ENCODE measurements around the gene UBB. TPM values are rescaled to one million over a fixed set of nuclear protein-coding genes. Genes with fewer than 3 reads are reported as not detected.

UBB gene
- total RNA-seq, 1 donor from 2014 or later = 820 TPM

DNA sequence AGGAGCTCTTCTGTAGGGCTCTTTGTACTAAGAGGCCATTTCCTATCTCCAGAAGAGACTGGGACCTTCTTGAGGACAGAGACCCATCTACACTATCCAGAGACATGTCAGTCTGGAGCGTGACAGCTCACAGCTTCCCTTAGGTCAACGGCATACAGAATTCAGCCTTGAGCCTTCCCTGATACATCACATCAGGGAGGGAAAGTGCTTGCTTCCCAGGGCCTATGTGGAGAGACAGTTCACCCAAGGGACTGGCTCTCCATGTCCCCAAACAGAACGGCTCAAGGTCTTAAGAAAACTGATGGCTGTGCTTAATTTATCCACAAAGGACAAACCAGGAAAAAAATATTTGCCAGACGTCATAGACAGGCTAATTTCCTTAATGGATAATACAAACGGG is 35.3 kb upstream of the UBB start:
- H3K27me3 ChIP-seq (ENCODE audit: control insufficient read depth, insufficient read depth, low read length) = no peaks in the 10 kb centered on the region
- no peak overlapping the region for H3K4me3 ChIP-seq (ENCODE audit: low read depth, low read length)
- no peaks in the 10 kb centered on the region for H3K36me3 ChIP-seq (ENCODE audit: control insufficient read depth, insufficient read depth, low read length)
- TF ChIP-seq, protein P1, sequence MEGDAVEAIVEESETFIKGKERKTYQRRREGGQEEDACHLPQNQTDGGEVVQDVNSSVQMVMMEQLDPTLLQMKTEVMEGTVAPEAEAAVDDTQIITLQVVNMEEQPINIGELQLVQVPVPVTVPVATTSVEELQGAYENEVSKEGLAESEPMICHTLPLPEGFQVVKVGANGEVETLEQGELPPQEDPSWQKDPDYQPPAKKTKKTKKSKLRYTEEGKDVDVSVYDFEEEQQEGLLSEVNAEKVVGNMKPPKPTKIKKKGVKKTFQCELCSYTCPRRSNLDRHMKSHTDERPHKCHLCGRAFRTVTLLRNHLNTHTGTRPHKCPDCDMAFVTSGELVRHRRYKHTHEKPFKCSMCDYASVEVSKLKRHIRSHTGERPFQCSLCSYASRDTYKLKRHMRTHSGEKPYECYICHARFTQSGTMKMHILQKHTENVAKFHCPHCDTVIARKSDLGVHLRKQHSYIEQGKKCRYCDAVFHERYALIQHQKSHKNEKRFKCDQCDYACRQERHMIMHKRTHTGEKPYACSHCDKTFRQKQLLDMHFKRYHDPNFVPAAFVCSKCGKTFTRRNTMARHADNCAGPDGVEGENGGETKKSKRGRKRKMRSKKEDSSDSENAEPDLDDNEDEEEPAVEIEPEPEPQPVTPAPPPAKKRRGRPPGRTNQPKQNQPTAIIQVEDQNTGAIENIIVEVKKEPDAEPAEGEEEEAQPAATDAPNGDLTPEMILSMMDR (IDR thresholded peaks at IDR 0.05; ENCODE audit: insufficient read depth, low read length, poor library complexity, severe bottlenecking) = no peak
- DNase-seq (ENCODE audit: low read depth) = no peak

DNA sequence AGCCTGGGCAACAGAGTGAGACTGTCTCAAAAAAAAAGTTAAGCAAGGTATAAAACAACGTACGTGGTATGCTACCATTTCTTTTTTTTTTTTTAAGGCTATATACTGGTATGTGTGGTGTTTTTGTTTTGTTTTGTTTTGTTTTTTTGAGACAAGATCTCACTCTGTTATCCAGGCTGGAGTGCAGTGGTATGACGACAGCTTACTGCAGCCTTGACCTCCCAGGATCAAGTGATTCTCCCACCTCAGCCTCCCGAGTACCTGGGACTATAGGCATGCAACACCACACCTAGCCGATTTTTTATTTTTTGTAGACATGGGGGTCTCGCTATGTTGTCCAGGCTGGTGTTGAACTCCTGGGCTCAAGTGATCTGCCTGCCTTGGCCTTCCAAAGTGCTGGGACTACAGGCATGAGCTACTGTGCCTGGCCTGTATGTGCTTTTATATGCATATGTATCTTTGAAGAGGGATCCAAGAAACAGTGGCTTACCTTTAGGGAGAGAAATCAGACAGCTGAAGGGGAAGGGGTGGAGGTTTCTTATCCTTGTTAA is 34.1 kb upstream of the UBB start:
- H3K36me3 ChIP-seq (ENCODE audit: control insufficient read depth, insufficient read depth, low read length) = no peaks in the 10 kb centered on the region
- DNase-seq (ENCODE audit: low read depth) = no peak
- no peak overlapping the region for H3K4me3 ChIP-seq (ENCODE audit: low read depth, low read length)
- no peaks in the 10 kb centered on the region for H3K27me3 ChIP-seq (ENCODE audit: control insufficient read depth, insufficient read depth, low read length)
- TF ChIP-seq, protein P1 (IDR thresholded peaks at IDR 0.05; ENCODE audit: insufficient read depth, low read length, poor library complexity, severe bottlenecking) = no peak

DNA sequence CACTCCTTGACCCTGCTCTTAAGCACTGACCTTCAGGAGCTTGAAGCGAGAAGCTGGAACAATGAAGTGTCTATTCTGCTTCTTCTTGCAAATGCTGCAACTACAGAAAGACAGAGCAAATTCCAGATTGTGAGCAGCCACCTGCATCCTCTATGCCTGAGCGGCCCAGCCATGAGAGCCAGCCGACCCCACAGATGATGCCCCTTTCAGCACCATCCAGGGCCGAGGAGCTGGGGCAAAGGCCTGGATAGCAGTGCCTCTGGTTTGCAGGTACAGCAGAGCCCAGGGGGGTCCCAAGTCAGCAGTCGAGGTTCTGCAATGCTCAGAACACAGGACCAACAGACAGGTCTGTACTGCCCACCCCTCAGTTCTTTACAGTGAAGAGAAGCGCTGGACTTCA is 32.3 kb upstream of the UBB start:
- no peaks in the 10 kb centered on the region for H3K27me3 ChIP-seq (ENCODE audit: control insufficient read depth, insufficient read depth, low read length)
- TF ChIP-seq, protein P1 (IDR thresholded peaks at IDR 0.05; ENCODE audit: insufficient read depth, low read length, poor library complexity, severe bottlenecking) = no peak
- H3K36me3 ChIP-seq (ENCODE audit: control insufficient read depth, insufficient read depth, low read length) = no peaks in the 10 kb centered on the region
- DNase-seq (ENCODE audit: low read depth) = no peak
- no peak overlapping the region for H3K4me3 ChIP-seq (ENCODE audit: low read depth, low read length)

DNA sequence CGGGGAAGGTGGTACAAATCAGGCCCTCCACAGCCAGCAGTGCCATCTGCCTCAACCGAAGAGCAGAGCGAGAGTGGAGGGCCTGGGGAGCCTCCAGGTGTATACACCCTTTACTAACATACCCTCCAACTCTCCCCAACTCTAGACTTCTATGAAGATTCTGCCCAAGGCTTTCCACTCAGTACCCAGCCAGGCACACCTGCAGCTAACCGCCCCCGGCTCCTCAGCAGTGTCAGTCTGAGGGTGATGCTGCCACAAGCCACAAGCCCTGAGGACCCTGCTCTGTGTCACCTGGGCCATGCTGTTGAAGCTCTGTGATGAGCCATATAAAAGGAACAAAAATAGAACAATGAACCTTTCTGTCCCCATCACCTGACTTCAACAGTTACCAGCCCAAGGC is 31.5 kb upstream of the UBB start:
- DNase-seq (ENCODE audit: low read depth) = no peak
- Histone ChIP-seq H3K4me3 (ENCODE audit: low read depth, low read length) (no peak overlapping the region), H3K27me3 (ENCODE audit: control insufficient read depth, insufficient read depth, low read length) (no peaks in the 10 kb centered on the region), H3K36me3 (ENCODE audit: control insufficient read depth, insufficient read depth, low read length) (no peaks in the 10 kb centered on the region)
- TF ChIP-seq, protein P1 (IDR thresholded peaks at IDR 0.05; ENCODE audit: insufficient read depth, low read length, poor library complexity, severe bottlenecking) = no peak

DNA sequence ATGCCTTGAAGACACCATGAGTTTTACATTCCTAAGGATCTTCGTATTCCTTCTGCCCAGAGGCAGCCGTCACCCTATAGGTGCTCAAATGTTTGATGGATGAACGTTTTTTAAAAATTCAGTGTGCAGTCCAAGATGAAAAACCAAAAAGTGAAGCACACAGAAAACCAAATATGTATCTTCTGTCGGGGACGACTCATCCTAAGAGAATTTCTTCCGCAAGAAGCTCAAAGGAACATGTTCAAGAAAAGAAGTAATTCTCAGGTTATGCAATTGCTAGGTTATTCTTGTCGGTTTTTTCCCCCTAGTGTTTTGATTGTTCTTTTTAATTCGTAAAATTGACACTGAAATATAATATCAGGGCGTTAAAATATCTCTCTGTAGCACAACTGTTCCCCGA is 29.1 kb upstream of the UBB start:
- TF ChIP-seq, protein P1 (IDR thresholded peaks at IDR 0.05; ENCODE audit: insufficient read depth, low read length, poor library complexity, severe bottlenecking) = no peak
- H3K36me3 ChIP-seq (ENCODE audit: control insufficient read depth, insufficient read depth, low read length) = no peaks in the 10 kb centered on the region
- H3K4me3 ChIP-seq (ENCODE audit: low read depth, low read length) = peak overlapping the region; percentile 73
- H3K27me3 ChIP-seq (ENCODE audit: control insufficient read depth, insufficient read depth, low read length) = no peaks in the 10 kb centered on the region
- no peak for DNase-seq (ENCODE audit: low read depth)

DNA sequence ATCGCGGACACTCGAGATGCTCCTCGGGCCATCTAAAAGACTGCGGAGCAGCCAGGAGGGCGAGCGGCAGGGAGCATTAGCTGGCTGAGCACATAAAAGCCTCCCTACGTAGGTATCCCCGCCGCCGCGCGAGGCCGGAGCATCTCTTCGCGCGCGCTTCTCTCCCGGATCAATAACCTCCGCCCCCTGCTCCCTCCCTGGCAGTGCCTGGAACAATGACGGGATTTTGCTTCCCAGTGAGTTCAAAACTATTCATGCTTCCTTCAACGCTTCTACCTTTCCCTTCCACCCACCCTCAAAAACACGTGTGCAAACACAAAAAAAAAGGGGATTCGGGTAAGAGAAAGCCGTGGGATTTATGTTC is 28.6 kb upstream of the UBB start:
- Histone ChIP-seq H3K4me3 (ENCODE audit: low read depth, low read length) (peak overlapping the region; percentile 73), H3K27me3 (ENCODE audit: control insufficient read depth, insufficient read depth, low read length) (no peaks in the 10 kb centered on the region), H3K36me3 (ENCODE audit: control insufficient read depth, insufficient read depth, low read length) (no peaks in the 10 kb centered on the region)
- TF ChIP-seq, protein P1 (IDR thresholded peaks at IDR 0.05; ENCODE audit: insufficient read depth, low read length, poor library complexity, severe bottlenecking) = no peak
- DNase-seq (ENCODE audit: low read depth) = no peak
